ENCODE results near the gene NTM.

NTM gene

GRCh38 chr11:132072858-132073211 lies 702.4 kb downstream of the NTM start:
- Histone ChIP-seq H3K4me3 (ENCODE audit: low read length) (peak overlapping the region; percentile 63), H3K9ac (ENCODE audit: low read length) (peak overlapping the region; percentile 60), H3K27me3 (replicated peaks; ENCODE audit: control insufficient read depth, insufficient read depth, low read length) (no peaks in the 10 kb centered on the region), H3K36me3 (ENCODE audit: control insufficient read depth, insufficient read depth, low read length, severe bottlenecking) (no peaks in the 10 kb centered on the region), H3K9me3 (ENCODE audit: control insufficient read depth, low read length) (no peaks in the 10 kb centered on the region), H3K4me1 (ENCODE audit: control insufficient read depth, insufficient read depth, low read length) (peaks cover 27% of the 10 kb centered on the region)
- DNase-seq (ENCODE audit: low read depth): peak; percentile 55

GRCh38 chr11:132073787-132074186 lies 703.4 kb downstream of the NTM start:
- H3K9ac ChIP-seq (ENCODE audit: low read length): no peak overlapping the region
- no peak for DNase-seq (ENCODE audit: low read depth)
- no peaks in the 10 kb centered on the region for H3K36me3 ChIP-seq (ENCODE audit: control insufficient read depth, insufficient read depth, low read length, severe bottlenecking)
- peaks cover 27% of the 10 kb centered on the region for H3K4me1 ChIP-seq (ENCODE audit: control insufficient read depth, insufficient read depth, low read length)
- H3K27me3 ChIP-seq (replicated peaks; ENCODE audit: control insufficient read depth, insufficient read depth, low read length): no peaks in the 10 kb centered on the region
- no peaks in the 10 kb centered on the region for H3K9me3 ChIP-seq (ENCODE audit: control insufficient read depth, low read length)
- no peak overlapping the region for H3K4me3 ChIP-seq (ENCODE audit: low read length)

GRCh38 chr11:132075447-132075846 lies 705.0 kb downstream of the NTM start:
- Histone ChIP-seq H3K36me3 (ENCODE audit: control insufficient read depth, insufficient read depth, low read length, severe bottlenecking) (no peaks in the 10 kb centered on the region), H3K9ac (ENCODE audit: low read length) (no peak overlapping the region), H3K4me1 (ENCODE audit: control insufficient read depth, insufficient read depth, low read length) (peaks cover 27% of the 10 kb centered on the region), H3K4me3 (ENCODE audit: low read length) (no peak overlapping the region), H3K27me3 (replicated peaks; ENCODE audit: control insufficient read depth, insufficient read depth, low read length) (no peaks in the 10 kb centered on the region), H3K9me3 (ENCODE audit: control insufficient read depth, low read length) (no peaks in the 10 kb centered on the region)
- no peak for DNase-seq (ENCODE audit: low read depth)

- H3K27me3 ChIP-seq (replicated peaks; ENCODE audit: control insufficient read depth, insufficient read depth, low read length): no peaks in the 10 kb centered on the region
- no peaks in the 10 kb centered on the region for H3K36me3 ChIP-seq (ENCODE audit: control insufficient read depth, insufficient read depth, low read length, severe bottlenecking)
- no peak overlapping the region for H3K4me3 ChIP-seq (ENCODE audit: low read length)
- no peak for DNase-seq (ENCODE audit: low read depth)
- peaks cover 15% of the 10 kb centered on the region for H3K4me1 ChIP-seq (ENCODE audit: control insufficient read depth, insufficient read depth, low read length)
- no peaks in the 10 kb centered on the region for H3K9me3 ChIP-seq (ENCODE audit: control insufficient read depth, low read length)
- no peak overlapping the region for H3K9ac ChIP-seq (ENCODE audit: low read length)
Measured at GRCh38 chr11:132077416-132077815, 707.0 kb downstream of the NTM start.

- no peak overlapping the region for H3K4me3 ChIP-seq (ENCODE audit: low read length)
- no peaks in the 10 kb centered on the region for H3K27me3 ChIP-seq (replicated peaks; ENCODE audit: control insufficient read depth, insufficient read depth, low read length)
- H3K36me3 ChIP-seq (ENCODE audit: control insufficient read depth, insufficient read depth, low read length, severe bottlenecking): no peaks in the 10 kb centered on the region
- peaks cover 5% of the 10 kb centered on the region for H3K4me1 ChIP-seq (ENCODE audit: control insufficient read depth, insufficient read depth, low read length)
- peaks cover 6% of the 10 kb centered on the region for H3K9me3 ChIP-seq (ENCODE audit: control insufficient read depth, low read length)
- H3K9ac ChIP-seq (ENCODE audit: low read length): no peak overlapping the region
- no peak for DNase-seq (ENCODE audit: low read depth)
Measured at GRCh38 chr11:132078264-132079076, 708.1 kb downstream of the NTM start.

GRCh38 chr11:132080127-132080526 lies 709.7 kb downstream of the NTM start:
- DNase-seq (ENCODE audit: low read depth): no peak
- no peaks in the 10 kb centered on the region for H3K36me3 ChIP-seq (ENCODE audit: control insufficient read depth, insufficient read depth, low read length, severe bottlenecking)
- peaks cover 23% of the 10 kb centered on the region for H3K9me3 ChIP-seq (ENCODE audit: control insufficient read depth, low read length)
- no peaks in the 10 kb centered on the region for H3K4me1 ChIP-seq (ENCODE audit: control insufficient read depth, insufficient read depth, low read length)
- H3K27me3 ChIP-seq (replicated peaks; ENCODE audit: control insufficient read depth, insufficient read depth, low read length): no peaks in the 10 kb centered on the region
- no peak overlapping the region for H3K4me3 ChIP-seq (ENCODE audit: low read length)
- H3K9ac ChIP-seq (ENCODE audit: low read length): no peak overlapping the region

GRCh38 chr11:132082566-132082965 lies 712.2 kb downstream of the NTM start:
- no peaks in the 10 kb centered on the region for H3K27me3 ChIP-seq (replicated peaks; ENCODE audit: control insufficient read depth, insufficient read depth, low read length)
- no peak for DNase-seq (ENCODE audit: low read depth)
- no peaks in the 10 kb centered on the region for H3K36me3 ChIP-seq (ENCODE audit: control insufficient read depth, insufficient read depth, low read length, severe bottlenecking)
- peaks cover 44% of the 10 kb centered on the region for H3K9me3 ChIP-seq (ENCODE audit: control insufficient read depth, low read length)
- no peak overlapping the region for H3K4me3 ChIP-seq (ENCODE audit: low read length)
- H3K4me1 ChIP-seq (ENCODE audit: control insufficient read depth, insufficient read depth, low read length): no peaks in the 10 kb centered on the region
- H3K9ac ChIP-seq (ENCODE audit: low read length): no peak overlapping the region

GRCh38 chr11:132084433-132084832 lies 714.0 kb downstream of the NTM start:
- Histone ChIP-seq H3K36me3 (ENCODE audit: control insufficient read depth, insufficient read depth, low read length, severe bottlenecking) (no peaks in the 10 kb centered on the region), H3K9ac (ENCODE audit: low read length) (no peak overlapping the region), H3K27me3 (replicated peaks; ENCODE audit: control insufficient read depth, insufficient read depth, low read length) (no peaks in the 10 kb centered on the region), H3K9me3 (ENCODE audit: control insufficient read depth, low read length) (peaks cover 50% of the 10 kb centered on the region), H3K4me3 (ENCODE audit: low read length) (peak overlapping the region; percentile 44), H3K4me1 (ENCODE audit: control insufficient read depth, insufficient read depth, low read length) (no peaks in the 10 kb centered on the region)
- DNase-seq (ENCODE audit: low read depth): no peak

GRCh38 chr11:132087148-132087547 lies 716.7 kb downstream of the NTM start:
- Histone ChIP-seq H3K9ac (ENCODE audit: low read length) (no peak overlapping the region), H3K36me3 (ENCODE audit: control insufficient read depth, insufficient read depth, low read length, severe bottlenecking) (no peaks in the 10 kb centered on the region), H3K9me3 (ENCODE audit: control insufficient read depth, low read length) (peaks cover 50% of the 10 kb centered on the region), H3K4me3 (ENCODE audit: low read length) (peak overlapping the region; percentile 26), H3K27me3 (replicated peaks; ENCODE audit: control insufficient read depth, insufficient read depth, low read length) (no peaks in the 10 kb centered on the region), H3K4me1 (ENCODE audit: control insufficient read depth, insufficient read depth, low read length) (peaks cover 6% of the 10 kb centered on the region)
- DNase-seq (ENCODE audit: low read depth): no peak

- Histone ChIP-seq H3K9ac (ENCODE audit: low read length) (no peak overlapping the region), H3K27me3 (replicated peaks; ENCODE audit: control insufficient read depth, insufficient read depth, low read length) (no peaks in the 10 kb centered on the region), H3K36me3 (ENCODE audit: control insufficient read depth, insufficient read depth, low read length, severe bottlenecking) (no peaks in the 10 kb centered on the region), H3K9me3 (ENCODE audit: control insufficient read depth, low read length) (peaks cover 43% of the 10 kb centered on the region), H3K4me1 (ENCODE audit: control insufficient read depth, insufficient read depth, low read length) (peaks cover 6% of the 10 kb centered on the region), H3K4me3 (ENCODE audit: low read length) (no peak overlapping the region)
- DNase-seq (ENCODE audit: low read depth): no peak
Measured at GRCh38 chr11:132088551-132088950, 718.1 kb downstream of the NTM start.

- Histone ChIP-seq H3K9me3 (ENCODE audit: control insufficient read depth, low read length) (peaks cover 4% of the 10 kb centered on the region), H3K36me3 (ENCODE audit: control insufficient read depth, insufficient read depth, low read length, severe bottlenecking) (no peaks in the 10 kb centered on the region), H3K4me3 (ENCODE audit: low read length) (no peak overlapping the region), H3K27me3 (replicated peaks; ENCODE audit: control insufficient read depth, insufficient read depth, low read length) (no peaks in the 10 kb centered on the region), H3K4me1 (ENCODE audit: control insufficient read depth, insufficient read depth, low read length) (peaks cover 6% of the 10 kb centered on the region), H3K9ac (ENCODE audit: low read length) (no peak overlapping the region)
- DNase-seq (ENCODE audit: low read depth): no peak
Measured at GRCh38 chr11:132093536-132094259, 723.3 kb downstream of the NTM start.

Data from adipocyte (in vitro differentiated cells).